SU-DHL-6 (cell line): ENCODE measurements around the gene ARPC5.

Experiments used
- H2AFZ ChIP-seq: fragments of 200-600 bp; sonication (generic); 2 replicates; pipeline ENCODE4 v1.6.1; 2014; ENCODE audit warnings: low read depth, mild to moderate bottlenecking, moderate library complexity, mixed read lengths, antibody characterized with exemption, low read length; ENCODE audit not compliant: severe bottlenecking
- H3F3A ChIP-seq: fragments of 200-600 bp; shearing (Covaris generic); 2 replicates; pipeline ENCODE4 v1.6.0; 2016; ENCODE audit warnings: antibody characterized with exemption, mild to moderate bottlenecking; ENCODE audit not compliant: insufficient read depth
- H3K27ac ChIP-seq: fragments of 200-600 bp; sonication (generic); 2 replicates; pipeline ENCODE4 v1.5.1; 2016; ENCODE audit warnings: low read depth, mild to moderate bottlenecking, low read length, moderate library complexity, mixed read lengths
- H3K27me3 ChIP-seq: fragments of 200-600 bp; sonication (generic), shearing (Covaris generic); 2 replicates; pipeline ENCODE4 v1.6.0; 2014; ENCODE audit warnings: mild to moderate bottlenecking, low read length
- H3K36me3 ChIP-seq: fragments of 200-600 bp; sonication (generic); 2 replicates; pipeline ENCODE4 v1.6.1; 2014; ENCODE audit warnings: mild to moderate bottlenecking, low read length, mixed read lengths
- H3K4me2 ChIP-seq: fragments of 300-600, 200-600 bp; shearing (Covaris generic), sonication (generic); 2 replicates; pipeline ENCODE4 v1.6.0; 2014; ENCODE audit warnings: low read length, low read depth, mild to moderate bottlenecking; ENCODE audit not compliant: poor library complexity, severe bottlenecking
- H3K4me3 ChIP-seq: fragments of 200-600 bp; sonication (generic); 2 replicates; pipeline ENCODE4 v1.5.1; 2014; ENCODE audit warnings: antibody characterized with exemption, low read length, mild to moderate bottlenecking, mixed read lengths; ENCODE audit not compliant: insufficient read depth, poor library complexity, severe bottlenecking
- H3K79me2 ChIP-seq: fragments of 200-600 bp; sonication (generic); 2 replicates; pipeline ENCODE4 v1.6.1; 2014; ENCODE audit warnings: mild to moderate bottlenecking, low read length, moderate library complexity; ENCODE audit not compliant: insufficient read depth
- H3K9ac ChIP-seq: fragments of 200-600 bp; sonication (generic); 2 replicates; pipeline ENCODE4 v1.7.0; 2014; ENCODE audit warnings: mild to moderate bottlenecking, low read length
- H3K9me2 ChIP-seq: fragments of 200-600 bp; sonication (generic); replicated peaks from 2 replicates; pipeline ENCODE4 v1.6.1; 2014; ENCODE audit warnings: low read length; ENCODE audit not compliant: insufficient read depth
- H3K9me3 ChIP-seq: fragments of 200-600 bp; sonication (generic); 2 replicates; pipeline ENCODE4 v1.6.1; 2014; ENCODE audit warnings: low read length, mixed read lengths; ENCODE audit not compliant: insufficient read depth
- H4K20me1 ChIP-seq: fragments of 200-600 bp; sonication (generic); 2 replicates; pipeline ENCODE4 v1.6.1; 2014; ENCODE audit warnings: low read depth, mild to moderate bottlenecking, antibody characterized with exemption, low read length, moderate library complexity, mixed read lengths
- CTCF ChIP-seq: fragments of 200-600 bp; sonication (generic); IDR thresholded peaks from one replicate; pipeline ENCODE4 v1.5.1; 2017; ENCODE audit warnings: antibody characterized with exemption, mild to moderate bottlenecking, low read length, moderate library complexity; ENCODE audit not compliant: insufficient read depth, poor library complexity, severe bottlenecking
- EZH2phosphoT487 ChIP-seq: fragments of 200-600 bp; sonication (generic), shearing (Covaris generic); conservative IDR thresholded peaks from 2 replicates; pipeline ENCODE4 v1.6.1; 2018; ENCODE audit warnings: mild to moderate bottlenecking, antibody characterized with exemption, low read length, moderate library complexity, mixed read lengths

Gene ARPC5

GRCh38 chr1:183622884-183623785, 12.4 kb downstream of the ARPC5 start:
- Histone ChIP-seq H3K4me3 (no peak overlapping the region), H3K9ac (no peak overlapping the region), H4K20me1 (no peaks in the 10 kb centered on the region), H3K27me3 (no peaks in the 10 kb centered on the region), H3F3A (peaks cover 9% of the 10 kb centered on the region; the same call in 1 of the 2 replicates), H3K79me2 (no peaks in the 10 kb centered on the region), H3K4me2 (no peak overlapping the region), H3K36me3 (peaks cover 10% of the 10 kb centered on the region; the same call in 1 of the 2 replicates), H3K27ac (no peak overlapping the region), H2AFZ (no peak overlapping the region), H3K9me3 (no peaks in the 10 kb centered on the region), H3K9me2 (no peaks in the 10 kb centered on the region)
- no peak for TF ChIP-seq CTCF
- no peak for TF ChIP-seq EZH2phosphoT487

GRCh38 chr1:183622013-183622412, 13.6 kb downstream of the ARPC5 start:
- Histone ChIP-seq H3K9ac (no peak overlapping the region), H3F3A (0 out of 2 replicates have a peak, but pooled peaks cover 3% of the 10 kb centered on the region), H3K27ac (no peak overlapping the region), H3K27me3 (no peaks in the 10 kb centered on the region), H4K20me1 (no peaks in the 10 kb centered on the region), H3K4me2 (no peak overlapping the region), H2AFZ (no peak overlapping the region), H3K79me2 (no peaks in the 10 kb centered on the region), H3K4me3 (no peak overlapping the region), H3K36me3 (peaks cover 4% of the 10 kb centered on the region; the same call in 1 of the 2 replicates), H3K9me2 (no peaks in the 10 kb centered on the region), H3K9me3 (no peaks in the 10 kb centered on the region)
- no peak for TF ChIP-seq CTCF
- TF ChIP-seq EZH2phosphoT487, result no peak

- H3K9ac ChIP-seq, result no peak overlapping the region
- H3K4me3 ChIP-seq, result no peak overlapping the region
- H3K36me3 ChIP-seq, result no peaks in the 10 kb centered on the region
- no peaks in the 10 kb centered on the region for H3K79me2 ChIP-seq
- H2AFZ ChIP-seq, result no peak overlapping the region
- H3K27ac ChIP-seq, result no peak overlapping the region
- H3F3A ChIP-seq, result 0 out of 2 replicates have a peak, but pooled peaks cover 3% of the 10 kb centered on the region
- no peaks in the 10 kb centered on the region for H3K9me2 ChIP-seq
- H4K20me1 ChIP-seq, result no peaks in the 10 kb centered on the region
- no peaks in the 10 kb centered on the region for H3K27me3 ChIP-seq
- no peak for TF ChIP-seq EZH2phosphoT487
- TF ChIP-seq CTCF, result no peak
- H3K9me3 ChIP-seq, result no peaks in the 10 kb centered on the region
- H3K4me2 ChIP-seq, result no peak overlapping the region
Measured at GRCh38 chr1:183620311-183620710, 15.3 kb downstream of the ARPC5 start.
